ENCODE data around the gene ACTA2. TPM values are rescaled to one million over a fixed set of nuclear protein-coding genes. Genes with fewer than 3 reads are reported as not detected.

The ACTA2 gene
- total RNA-seq, 2 donors from 2014 or later, result not detected

DNA sequence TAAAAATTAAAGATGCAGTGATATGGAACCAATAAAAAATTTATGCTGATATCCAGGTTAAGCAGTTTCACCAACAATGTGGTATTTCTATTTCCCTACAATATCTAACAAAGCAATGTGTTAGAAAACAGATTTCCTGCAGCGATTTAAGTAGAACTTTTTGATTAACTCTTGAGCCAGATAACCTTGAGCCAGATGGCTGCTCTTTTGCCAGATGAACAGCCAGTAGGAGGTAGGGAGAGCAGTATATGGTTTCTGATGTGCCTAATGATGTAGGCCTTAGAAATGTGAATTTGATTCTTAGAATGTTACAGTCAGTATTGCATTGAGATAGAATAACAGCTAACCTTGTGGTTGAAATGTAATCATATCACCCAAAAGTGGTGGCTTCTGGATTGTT lies 41.5 kb downstream of the ACTA2 start:
- 96 to 100% methylated on average over 1 of the region's 1 CpG for WGBS, 2 experiments (ENCODE audit: insufficient coverage in 1 of 2, insufficient read length in 1 of 2)

GRCh38 chr10:88908194-88908593 lies 44.4 kb downstream of the ACTA2 start:
- Mint-ChIP-seq H3K27ac (no peak overlapping the region), H3K36me3 (ENCODE audit: low read depth) (no peaks in the 10 kb centered on the region), H3K27me3 (ENCODE audit: insufficient read depth) (peaks cover 14% of the 10 kb centered on the region), H3K9me3 (no peaks in the 10 kb centered on the region), H3K4me1 (peaks cover 7% of the 10 kb centered on the region), H3K4me3 (no peak overlapping the region)
- H3K27ac ChIP-seq (ENCODE audit: low read depth, low read length), result no peak overlapping the region
- TF ChIP-seq, protein P1, sequence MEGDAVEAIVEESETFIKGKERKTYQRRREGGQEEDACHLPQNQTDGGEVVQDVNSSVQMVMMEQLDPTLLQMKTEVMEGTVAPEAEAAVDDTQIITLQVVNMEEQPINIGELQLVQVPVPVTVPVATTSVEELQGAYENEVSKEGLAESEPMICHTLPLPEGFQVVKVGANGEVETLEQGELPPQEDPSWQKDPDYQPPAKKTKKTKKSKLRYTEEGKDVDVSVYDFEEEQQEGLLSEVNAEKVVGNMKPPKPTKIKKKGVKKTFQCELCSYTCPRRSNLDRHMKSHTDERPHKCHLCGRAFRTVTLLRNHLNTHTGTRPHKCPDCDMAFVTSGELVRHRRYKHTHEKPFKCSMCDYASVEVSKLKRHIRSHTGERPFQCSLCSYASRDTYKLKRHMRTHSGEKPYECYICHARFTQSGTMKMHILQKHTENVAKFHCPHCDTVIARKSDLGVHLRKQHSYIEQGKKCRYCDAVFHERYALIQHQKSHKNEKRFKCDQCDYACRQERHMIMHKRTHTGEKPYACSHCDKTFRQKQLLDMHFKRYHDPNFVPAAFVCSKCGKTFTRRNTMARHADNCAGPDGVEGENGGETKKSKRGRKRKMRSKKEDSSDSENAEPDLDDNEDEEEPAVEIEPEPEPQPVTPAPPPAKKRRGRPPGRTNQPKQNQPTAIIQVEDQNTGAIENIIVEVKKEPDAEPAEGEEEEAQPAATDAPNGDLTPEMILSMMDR (conservative IDR thresholded peaks at IDR 0.05), result no peak
- no peak overlapping the region for H3K9ac ChIP-seq (ENCODE audit: extremely low read depth, low read length, poor library complexity, severe bottlenecking)
- H3K36me3 ChIP-seq (ENCODE audit: control insufficient read depth, insufficient read depth, low read length), result no peaks in the 10 kb centered on the region
- H3K27me3 ChIP-seq (ENCODE audit: control insufficient read depth, insufficient read depth, low read length, poor library complexity, severe bottlenecking), result peaks cover 17% of the 10 kb centered on the region
- no peak overlapping the region for H3K4me3 ChIP-seq (ENCODE audit: low read length)
- H3K4me1 ChIP-seq (ENCODE audit: control insufficient read depth, insufficient read depth, low read length), result no peaks in the 10 kb centered on the region
- WGBS, 2 experiments (ENCODE audit: insufficient coverage in 1 of 2, insufficient read length in 1 of 2), result 94% methylated on average over 4 of the region's 4 CpGs; no CpG with 5 or more reads in 1 of the 2 experiments
- no peak for DNase-seq
- no peaks in the 10 kb centered on the region for H3K9me3 ChIP-seq (ENCODE audit: control insufficient read depth, low read length)

More for the DNA sequence above, 41.5 kb downstream of the ACTA2 start:
- peaks cover 17% of the 10 kb centered on the region for H3K4me1 Mint-ChIP-seq
- peaks cover 15% of the 10 kb centered on the region for H3K27me3 Mint-ChIP-seq (ENCODE audit: insufficient read depth)
- no peaks in the 10 kb centered on the region for H3K4me1 ChIP-seq (ENCODE audit: control insufficient read depth, insufficient read depth, low read length)
- H3K9me3 ChIP-seq (ENCODE audit: control insufficient read depth, low read length), result no peaks in the 10 kb centered on the region
- no peaks in the 10 kb centered on the region for H3K36me3 Mint-ChIP-seq (ENCODE audit: low read depth)
- peaks cover 38% of the 10 kb centered on the region for H3K27me3 ChIP-seq (ENCODE audit: control insufficient read depth, insufficient read depth, low read length, poor library complexity, severe bottlenecking)
- TF ChIP-seq, protein P1 (conservative IDR thresholded peaks at IDR 0.05), result no peak
- H3K36me3 ChIP-seq (ENCODE audit: control insufficient read depth, insufficient read depth, low read length), result no peaks in the 10 kb centered on the region
- no peak overlapping the region for H3K27ac ChIP-seq (ENCODE audit: low read depth, low read length)
- no peak overlapping the region for H3K9ac ChIP-seq (ENCODE audit: extremely low read depth, low read length, poor library complexity, severe bottlenecking)
- H3K4me3 ChIP-seq (ENCODE audit: low read length), result no peak overlapping the region
- H3K27ac Mint-ChIP-seq, result no peak overlapping the region
- no peak for DNase-seq
- H3K4me3 Mint-ChIP-seq, result no peak overlapping the region
- H3K9me3 Mint-ChIP-seq, result no peaks in the 10 kb centered on the region

- TF ChIP-seq, protein P1 (conservative IDR thresholded peaks at IDR 0.05), result no peak
- Histone ChIP-seq H3K9ac (ENCODE audit: extremely low read depth, low read length, poor library complexity, severe bottlenecking) (no peak overlapping the region), H3K27ac (ENCODE audit: low read depth, low read length) (no peak overlapping the region), H3K36me3 (ENCODE audit: control insufficient read depth, insufficient read depth, low read length) (no peaks in the 10 kb centered on the region), H3K4me3 (ENCODE audit: low read length) (no peak overlapping the region), H3K9me3 (ENCODE audit: control insufficient read depth, low read length) (no peaks in the 10 kb centered on the region), H3K27me3 (ENCODE audit: control insufficient read depth, insufficient read depth, low read length, poor library complexity, severe bottlenecking) (peaks cover 5% of the 10 kb centered on the region), H3K4me1 (ENCODE audit: control insufficient read depth, insufficient read depth, low read length) (no peaks in the 10 kb centered on the region)
- peaks cover 4% of the 10 kb centered on the region for H3K36me3 Mint-ChIP-seq (ENCODE audit: low read depth)
- H3K27ac Mint-ChIP-seq, result no peak overlapping the region
- H3K4me1 Mint-ChIP-seq, result peaks cover 7% of the 10 kb centered on the region
- H3K27me3 Mint-ChIP-seq (ENCODE audit: insufficient read depth), result peaks cover 1% of the 10 kb centered on the region
- no peaks in the 10 kb centered on the region for H3K9me3 Mint-ChIP-seq
- 100% methylated on average over 1 of the region's 1 CpG for WGBS, 2 experiments (ENCODE audit: insufficient coverage in 1 of 2, insufficient read length in 1 of 2)
- no peak overlapping the region for H3K4me3 Mint-ChIP-seq
- DNase-seq, result no peak
Measured at GRCh38 chr10:88906921-88907320, 45.7 kb downstream of the ACTA2 start.

Data from endodermal cell (in vitro differentiated cells).